Gastrocnemius medialis (tissue), 4 donors: ENCODE data around the gene SELENOO. TPM values are rescaled to one million over a fixed set of nuclear protein-coding genes. Genes with fewer than 3 reads are reported as not detected.

Source experiments
- ATAC-seq, 2 donors: fragments of 150-250 bp; one replicate each; pipeline ENCODE4 v1.9.1; 2016
- DNase-seq, 2 donors: peaks; one replicate each; pipeline ENCODE4 v3.0.0-alpha.2; 2019
- H3K27ac ChIP-seq, 4 donors: fragments of 200-600 bp; sonication (generic); 1 replicate in 1 of 4; 2 replicates in 3 of 4; pipeline ENCODE4 v1.5.1; 2016 to 2018; ENCODE audit warnings: mild to moderate bottlenecking in 2 of 4, moderate library complexity in 1 of 4
- H3K27me3 ChIP-seq, 3 donors: fragments of 200-600 bp; sonication (generic) in 2 of 3; 1 replicate in 1 of 3; 2 replicates in 2 of 3; pipeline versions ENCODE4 v1.5.1 to v1.6.0; 2016 to 2019; ENCODE audit warnings: mild to moderate bottlenecking in 1 of 3, moderate library complexity in 1 of 3
- H3K36me3 ChIP-seq, 2 donors: fragments of 200-600 bp; sonication (generic) in 1 of 2; one replicate each; pipeline ENCODE4 v1.5.1; 2017 to 2018
- H3K4me1 ChIP-seq, 2 donors: fragments of 200-600 bp; sonication (generic) in 1 of 2; one replicate each; pipeline ENCODE4 v1.5.1; 2016 to 2017; ENCODE audit warnings: mild to moderate bottlenecking in 2 of 2
- H3K4me3 ChIP-seq, 4 donors: fragments of 200-600 bp; sonication (generic) in 3 of 4; 1 replicate in 1 of 4; 2 replicates in 3 of 4; pipeline ENCODE4 v1.5.1; 2016 to 2019; ENCODE audit warnings: mild to moderate bottlenecking in 2 of 4
- H3K9me3 ChIP-seq, 3 donors: fragments of 200-600 bp; sonication (generic) in 2 of 3; 1 replicate in 1 of 3; 2 replicates in 2 of 3; pipeline ENCODE4 v1.5.1; 2016 to 2019
- CTCF ChIP-seq, 5 experiments: fragments of 450-650 bp in 3 of 5; fragments of 200-600 bp in 2 of 5; sonication (generic) in 2 of 5; IDR thresholded peaks in 4 of 5; conservative IDR thresholded peaks in 1 of 5; 1 replicate in 4 of 5; 2 replicates in 1 of 5; pipeline ENCODE4 v1.5.1; 2016 to 2019; ENCODE audit warnings: antibody characterized with exemption in 5 of 5, mild to moderate bottlenecking in 3 of 5, moderate library complexity in 3 of 5
- POLR2A ChIP-seq, 2 donors: fragments of 450-650 bp; IDR thresholded peaks; one replicate each; pipeline ENCODE4 v1.6.1; 2017; ENCODE audit warnings: antibody characterized with exemption in 2 of 2, mild to moderate bottlenecking in 2 of 2, moderate library complexity in 2 of 2
- in situ Hi-C, 4 donors: fragments of 200-750 bp; cut with MboI; loops; one replicate each; pipeline versions ENCODE4 v1.15.0 to v1.8.0; 2017; ENCODE audit warnings: low sequenced_read_pairs in 4 of 4
- intact Hi-C: fragments of 100-400 bp; cut with DNase I; formaldehyde crosslinking; loops from one replicate; pipeline ENCODE4 v1.15.1; 2023; ENCODE audit warnings: low total_unique reads
- total RNA-seq, 4 donors: library from RNA; depleted of rRNA; stranded (reverse); fragments of >200 nt; gene quantifications; one replicate each; pipeline versions ENCODE4 v1.1.0 to v1.2.3, GENCODE V29; 2016

SELENOO gene
- total RNA-seq, 4 donors from 2014 or later: 26.4 to 54.9 (median 34.0) TPM

GRCh38 chr22:50264946-50265669 lies 64.3 kb downstream of the SELENOO start:
- no peak for TF ChIP-seq POLR2A (IDR thresholded peaks at IDR 0.05)
- H3K4me1 ChIP-seq: peaks cover 28 to 48% of the 10 kb centered on the region in 2 donors

GRCh38 chr22:50266994-50267393 lies 66.2 kb downstream of the SELENOO start:
- H3K9me3 ChIP-seq: no peaks in the 10 kb centered on the region
- H3K4me3 ChIP-seq: peak overlapping the region; percentile 41 to 58 (median 48)
- intact Hi-C loops (no loop called here), in situ Hi-C loops (no loop called here)
- ATAC-seq (no peak), DNase-seq (peak in 1 of 2 donors; percentile 41)
- no peaks in the 10 kb centered on the region for H3K36me3 ChIP-seq
- peaks cover 38 to 54% of the 10 kb centered on the region in 2 donors for H3K4me1 ChIP-seq
- TF ChIP-seq CTCF (IDR thresholded peaks at IDR 0.05 in 4 of 5, conservative IDR thresholded peaks at IDR 0.05 in 1 of 5) (no peak), POLR2A (IDR thresholded peaks at IDR 0.05) (no peak)
- peaks cover 4 to 12% (median 6%) of the 10 kb centered on the region in 3 donors for H3K27me3 ChIP-seq
- peak overlapping the region in 3 of 4 donors; percentile 34 to 54 (median 52) for H3K27ac ChIP-seq

More at GRCh38 chr22:50264946-50265669, 64.3 kb downstream of the SELENOO start:
- DNase-seq: no peak
- ATAC-seq: no peak
- peaks cover 0 to 4% (median 2%) of the 10 kb centered on the region in 3 donors for H3K27me3 ChIP-seq
- no peak overlapping the region for H3K27ac ChIP-seq
- in situ Hi-C loops (no loop called here), intact Hi-C loops (no loop called here)
- no peaks in the 10 kb centered on the region for H3K9me3 ChIP-seq
- H3K4me3 ChIP-seq: no peak overlapping the region
- no peaks in the 10 kb centered on the region for H3K36me3 ChIP-seq

Other genes with a start within 250 kb of the SELENOO start
- gene PIM3, start 240.2 kb upstream of the SELENOO start, total RNA-seq: 100 to 1,000 TPM; 165 to 327 (median 188) TPM
- gene IL17REL, start 188.2 kb upstream of the SELENOO start, total RNA-seq: not detected
- not detected for gene TTLL8, start 142.7 kb upstream of the SELENOO start, total RNA-seq
- under 1 TPM in 1 of 4 donors, not detected in 3; 0.42 TPM for gene MLC1, start 115.6 kb upstream of the SELENOO start, total RNA-seq
- gene MOV10L1, start 111.0 kb upstream of the SELENOO start, total RNA-seq: under 1 TPM in 1 of 4 donors, not detected in 3; 0.25 TPM
- under 1 TPM in 2 of 4 donors, not detected in 2; 0.40 to 0.83 TPM for gene PANX2, start 30.3 kb upstream of the SELENOO start, total RNA-seq
- gene TRABD, start 15.1 kb upstream of the SELENOO start, total RNA-seq: 10 to 100 TPM; 21.4 to 30.3 (median 24.5) TPM
- 10 to 100 TPM; 18.7 to 27.4 (median 19.2) TPM for gene TUBGCP6, start 44.0 kb downstream of the SELENOO start, total RNA-seq
- gene HDAC10, start 50.3 kb downstream of the SELENOO start, total RNA-seq: 10 to 100 TPM in 2 of 4 donors, 1 to 10 TPM in 2; 4.1 to 24.9 (median 8.6) TPM
- 100 to 1,000 TPM; 126 to 290 (median 219) TPM for gene MAPK12, start 60.7 kb downstream of the SELENOO start, total RNA-seq
- gene MAPK11, start 69.4 kb downstream of the SELENOO start, total RNA-seq: 1 to 10 TPM; 1.8 to 4.2 (median 3.4) TPM
- gene PLXNB2, start 106.6 kb downstream of the SELENOO start, total RNA-seq: 10 to 100 TPM in 1 of 4 donors, 1 to 10 TPM in 3; 8.0 to 11.8 (median 9.0) TPM
- under 1 TPM in 3 of 4 donors, not detected in 1; 0.55 to 0.84 (median 0.68) TPM for gene DENND6B, start 126.0 kb downstream of the SELENOO start, total RNA-seq
- 10 to 100 TPM; 55.7 to 96.2 (median 74.1) TPM for gene PPP6R2, start 142.3 kb downstream of the SELENOO start, total RNA-seq